Measurements from ENCODE around the gene CACNA1C.

The CACNA1C gene

DNA sequence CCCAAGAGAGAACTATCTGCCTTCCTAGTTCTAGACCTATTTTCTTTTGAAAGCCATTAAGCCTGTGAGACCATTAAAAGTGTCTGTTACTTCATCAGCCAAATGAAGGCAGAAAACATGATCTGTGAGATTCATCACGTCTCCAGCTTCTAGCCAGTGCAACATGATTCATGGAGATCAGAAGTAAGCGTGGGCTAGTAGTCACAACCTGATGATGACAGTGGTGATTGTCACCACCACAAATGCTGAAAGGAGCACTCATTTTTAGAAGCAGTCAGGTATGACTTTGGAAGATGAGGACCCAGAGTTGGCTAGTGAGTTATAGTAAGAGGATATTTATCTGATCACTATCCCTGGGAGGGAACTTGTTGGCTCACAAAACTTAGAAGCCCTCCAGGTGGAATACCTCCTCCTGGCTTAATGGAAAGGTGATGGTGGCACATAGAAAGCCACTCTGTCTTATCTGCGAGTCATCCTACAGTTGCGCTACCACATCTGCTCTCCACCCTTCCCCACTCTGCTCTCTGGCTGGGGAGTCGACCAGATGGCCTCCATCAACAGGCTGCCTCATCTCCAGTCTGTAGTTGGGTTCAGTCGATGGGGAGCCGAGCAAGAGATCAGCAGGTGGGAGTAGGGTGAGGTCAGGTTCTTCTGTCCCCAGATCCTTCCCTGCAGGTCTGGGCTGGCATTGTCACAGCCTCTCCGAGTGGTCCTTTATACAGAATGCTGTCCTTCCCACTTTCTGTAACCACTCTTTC lies 424.4 kb downstream of the CACNA1C start:
- Histone ChIP-seq H3K9me3 (ENCODE audit: severe bottlenecking) (no peaks in the 10 kb centered on the region), H3K27me3 (ENCODE audit: insufficient read depth, poor library complexity, severe bottlenecking) (peaks cover 35% of the 10 kb centered on the region), H3K36me3 (ENCODE audit: low read depth) (no peaks in the 10 kb centered on the region), H3K4me3 (ENCODE audit: severe bottlenecking) (no peak overlapping the region), H3K27ac (ENCODE audit: poor library complexity, severe bottlenecking) (no peak overlapping the region), H3K4me1 (ENCODE audit: insufficient read depth, poor library complexity, severe bottlenecking) (no peaks in the 10 kb centered on the region)
- ATAC-seq (ENCODE audit: low read depth) (no peak), DNase-seq (ENCODE audit: low spot score) (no peak)
- TF ChIP-seq, protein P1, sequence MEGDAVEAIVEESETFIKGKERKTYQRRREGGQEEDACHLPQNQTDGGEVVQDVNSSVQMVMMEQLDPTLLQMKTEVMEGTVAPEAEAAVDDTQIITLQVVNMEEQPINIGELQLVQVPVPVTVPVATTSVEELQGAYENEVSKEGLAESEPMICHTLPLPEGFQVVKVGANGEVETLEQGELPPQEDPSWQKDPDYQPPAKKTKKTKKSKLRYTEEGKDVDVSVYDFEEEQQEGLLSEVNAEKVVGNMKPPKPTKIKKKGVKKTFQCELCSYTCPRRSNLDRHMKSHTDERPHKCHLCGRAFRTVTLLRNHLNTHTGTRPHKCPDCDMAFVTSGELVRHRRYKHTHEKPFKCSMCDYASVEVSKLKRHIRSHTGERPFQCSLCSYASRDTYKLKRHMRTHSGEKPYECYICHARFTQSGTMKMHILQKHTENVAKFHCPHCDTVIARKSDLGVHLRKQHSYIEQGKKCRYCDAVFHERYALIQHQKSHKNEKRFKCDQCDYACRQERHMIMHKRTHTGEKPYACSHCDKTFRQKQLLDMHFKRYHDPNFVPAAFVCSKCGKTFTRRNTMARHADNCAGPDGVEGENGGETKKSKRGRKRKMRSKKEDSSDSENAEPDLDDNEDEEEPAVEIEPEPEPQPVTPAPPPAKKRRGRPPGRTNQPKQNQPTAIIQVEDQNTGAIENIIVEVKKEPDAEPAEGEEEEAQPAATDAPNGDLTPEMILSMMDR (IDR thresholded peaks at IDR 0.05; ENCODE audit: poor library complexity, severe bottlenecking) = no peak

DNA sequence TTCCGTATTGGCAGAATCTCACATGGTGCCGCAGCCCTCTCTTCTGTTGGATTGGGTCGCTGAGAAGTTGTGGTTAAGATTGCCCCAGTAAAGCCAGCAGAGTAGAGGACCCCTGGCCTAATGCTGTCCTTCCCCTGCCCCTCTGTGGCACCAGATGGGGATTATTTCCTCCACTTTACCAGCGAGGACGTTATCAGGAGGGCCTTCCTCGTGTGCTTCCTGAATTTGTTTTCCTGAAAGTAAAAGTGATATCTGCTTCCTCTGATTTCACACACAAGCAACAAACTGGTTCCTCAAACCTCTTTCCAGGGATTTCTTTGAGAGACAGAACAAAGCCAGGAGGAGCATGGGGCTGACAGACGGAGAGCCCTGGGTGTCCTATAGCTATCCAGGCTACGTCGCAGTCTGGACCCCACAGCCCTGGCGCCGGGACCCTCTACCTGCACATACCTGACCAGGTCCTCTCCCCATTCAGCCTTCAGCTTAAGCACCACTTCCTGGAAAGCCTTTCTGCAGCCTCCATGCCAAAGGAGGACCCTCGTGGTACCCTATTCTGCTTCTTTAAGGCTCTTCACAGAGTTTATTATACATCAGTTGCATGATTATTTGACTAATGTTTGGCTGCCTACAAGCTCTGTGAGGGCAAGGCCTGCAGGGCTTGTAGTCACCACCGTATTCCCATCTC lies 427.2 kb downstream of the CACNA1C start:
- H3K4me3 ChIP-seq (ENCODE audit: severe bottlenecking) = no peak overlapping the region
- DNase-seq (ENCODE audit: low spot score) = no peak
- H3K27ac ChIP-seq (ENCODE audit: poor library complexity, severe bottlenecking) = no peak overlapping the region
- no peaks in the 10 kb centered on the region for H3K36me3 ChIP-seq (ENCODE audit: low read depth)
- H3K27me3 ChIP-seq (ENCODE audit: insufficient read depth, poor library complexity, severe bottlenecking) = peaks cover 25% of the 10 kb centered on the region
- TF ChIP-seq, protein P1 (IDR thresholded peaks at IDR 0.05; ENCODE audit: poor library complexity, severe bottlenecking) = no peak
- ATAC-seq (ENCODE audit: low read depth) = no peak
- H3K9me3 ChIP-seq (ENCODE audit: severe bottlenecking) = no peaks in the 10 kb centered on the region
- H3K4me1 ChIP-seq (ENCODE audit: insufficient read depth, poor library complexity, severe bottlenecking) = no peaks in the 10 kb centered on the region

DNA sequence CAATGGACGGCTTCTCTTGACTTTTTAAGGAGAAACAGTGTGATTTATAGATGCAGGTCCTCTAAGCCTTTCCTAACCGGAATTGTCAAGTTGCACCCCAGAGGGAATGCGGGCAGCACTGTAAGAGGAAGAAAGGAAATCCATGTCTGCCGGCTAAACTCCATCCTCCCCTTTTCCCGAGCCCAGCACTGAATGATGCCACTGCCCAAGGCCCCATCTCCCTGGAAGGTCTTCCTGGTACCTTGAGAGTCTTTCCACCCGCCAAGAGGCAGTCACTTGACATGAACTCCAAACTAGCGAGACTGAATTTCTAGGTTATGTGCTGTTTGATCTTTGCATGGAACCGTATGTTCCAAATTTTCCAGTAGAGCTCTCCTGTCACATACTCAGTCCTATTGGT lies 428.6 kb downstream of the CACNA1C start:
- H3K9me3 ChIP-seq (ENCODE audit: severe bottlenecking) = no peaks in the 10 kb centered on the region
- H3K4me1 ChIP-seq (ENCODE audit: insufficient read depth, poor library complexity, severe bottlenecking) = no peaks in the 10 kb centered on the region
- TF ChIP-seq, protein P1 (IDR thresholded peaks at IDR 0.05; ENCODE audit: poor library complexity, severe bottlenecking) = no peak
- ATAC-seq (ENCODE audit: low read depth) = no peak
- no peak overlapping the region for H3K27ac ChIP-seq (ENCODE audit: poor library complexity, severe bottlenecking)
- no peak overlapping the region for H3K4me3 ChIP-seq (ENCODE audit: severe bottlenecking)
- DNase-seq (ENCODE audit: low spot score) = no peak
- no peaks in the 10 kb centered on the region for H3K36me3 ChIP-seq (ENCODE audit: low read depth)
- peaks cover 37% of the 10 kb centered on the region for H3K27me3 ChIP-seq (ENCODE audit: insufficient read depth, poor library complexity, severe bottlenecking)

DNA sequence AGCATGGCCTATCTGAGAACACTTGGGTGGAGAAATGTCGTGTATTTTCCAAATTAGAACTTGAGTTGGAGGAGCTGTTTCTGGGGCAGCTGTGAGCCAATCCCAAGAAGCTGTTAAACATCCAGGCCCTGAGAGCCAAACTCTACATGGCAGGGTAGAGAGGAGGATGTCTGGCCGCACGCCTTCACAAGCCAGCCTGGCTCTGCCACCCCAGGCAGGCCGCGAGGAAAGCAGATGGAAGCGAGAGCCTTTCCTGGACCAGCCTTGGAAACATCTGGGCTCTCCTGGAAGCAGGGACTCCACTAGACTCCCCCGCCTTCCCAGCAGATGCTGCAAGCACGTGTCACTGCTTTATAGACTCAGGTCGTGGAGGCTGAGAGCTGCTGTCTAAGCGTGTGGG lies 429.2 kb downstream of the CACNA1C start:
- DNase-seq (ENCODE audit: low spot score) (no peak), ATAC-seq (ENCODE audit: low read depth) (no peak)
- no peaks in the 10 kb centered on the region for H3K9me3 ChIP-seq (ENCODE audit: severe bottlenecking)
- H3K27me3 ChIP-seq (ENCODE audit: insufficient read depth, poor library complexity, severe bottlenecking) = peaks cover 43% of the 10 kb centered on the region
- TF ChIP-seq, protein P1 (IDR thresholded peaks at IDR 0.05; ENCODE audit: poor library complexity, severe bottlenecking) = no peak
- no peak overlapping the region for H3K27ac ChIP-seq (ENCODE audit: poor library complexity, severe bottlenecking)
- no peaks in the 10 kb centered on the region for H3K4me1 ChIP-seq (ENCODE audit: insufficient read depth, poor library complexity, severe bottlenecking)
- H3K36me3 ChIP-seq (ENCODE audit: low read depth) = no peaks in the 10 kb centered on the region
- H3K4me3 ChIP-seq (ENCODE audit: severe bottlenecking) = no peak overlapping the region

All from RWPE2 (cell line).